ENCODE measurements around the gene NFYC. TPM values are rescaled to one million over a fixed set of nuclear protein-coding genes. Genes with fewer than 3 reads are reported as not detected.

Gene NFYC
- total RNA-seq, 1 donor from 2014 or later: 56.0 TPM

GRCh38 chr1:40755067-40755466, 63.6 kb downstream of the NFYC start:
- TF ChIP-seq CTCF (IDR thresholded peaks at IDR 0.05): no peak
- Histone ChIP-seq H3K9me3 (no peaks in the 10 kb centered on the region), H3K36me3 (peaks cover 93% of the 10 kb centered on the region), H3K27me3 (no peaks in the 10 kb centered on the region), H3K4me3 (no peak overlapping the region), H3K4me1 (no peaks in the 10 kb centered on the region), H3K27ac (no peak overlapping the region)
- DNase-seq (no peak), ATAC-seq (peak; percentile 44)
- intact Hi-C loops (cut with DNase I): no loop called here

GRCh38 chr1:40756523-40756922, 65.0 kb downstream of the NFYC start:
- TF ChIP-seq CTCF (IDR thresholded peaks at IDR 0.05): no peak
- H3K36me3 ChIP-seq: peaks cover 96% of the 10 kb centered on the region

GRCh38 chr1:40757084-40757483, 65.6 kb downstream of the NFYC start:
- no peak for ATAC-seq
- no peak overlapping the region for H3K27ac ChIP-seq
- no peak for TF ChIP-seq CTCF (IDR thresholded peaks at IDR 0.05)
- intact Hi-C loops (cut with DNase I): no loop called here
- H3K4me1 ChIP-seq: no peaks in the 10 kb centered on the region
- H3K9me3 ChIP-seq: no peaks in the 10 kb centered on the region
- H3K27me3 ChIP-seq: no peaks in the 10 kb centered on the region
- no peak overlapping the region for H3K4me3 ChIP-seq
- peaks cover 98% of the 10 kb centered on the region for H3K36me3 ChIP-seq
- no peak for DNase-seq

More at GRCh38 chr1:40756523-40756922, 65.0 kb downstream of the NFYC start:
- intact Hi-C loops (cut with DNase I): no loop called here
- no peak overlapping the region for H3K4me3 ChIP-seq
- H3K4me1 ChIP-seq: no peaks in the 10 kb centered on the region
- H3K9me3 ChIP-seq: no peaks in the 10 kb centered on the region
- H3K27ac ChIP-seq: no peak overlapping the region
- DNase-seq: no peak
- ATAC-seq: no peak
- no peaks in the 10 kb centered on the region for H3K27me3 ChIP-seq

GRCh38 chr1:40758004-40758403, 66.5 kb downstream of the NFYC start:
- Histone ChIP-seq H3K27me3 (no peaks in the 10 kb centered on the region), H3K4me1 (no peaks in the 10 kb centered on the region), H3K27ac (no peak overlapping the region), H3K9me3 (no peaks in the 10 kb centered on the region), H3K4me3 (no peak overlapping the region), H3K36me3 (peaks cover 99% of the 10 kb centered on the region)
- DNase-seq: no peak
- no peak for ATAC-seq
- intact Hi-C loops (cut with DNase I): no loop called here
- TF ChIP-seq CTCF (IDR thresholded peaks at IDR 0.05): no peak

GRCh38 chr1:40758578-40759343, 67.3 kb downstream of the NFYC start:
- DNase-seq: no peak
- Histone ChIP-seq H3K9me3 (no peaks in the 10 kb centered on the region), H3K27ac (no peak overlapping the region), H3K4me1 (no peaks in the 10 kb centered on the region), H3K4me3 (no peak overlapping the region), H3K36me3 (peaks cover 99% of the 10 kb centered on the region), H3K27me3 (no peaks in the 10 kb centered on the region)
- ATAC-seq: no peak
- TF ChIP-seq CTCF (IDR thresholded peaks at IDR 0.05): no peak
- intact Hi-C loops (cut with DNase I): no loop called here

Measured in upper lobe of right lung (tissue), 1 donor.